HG03432 (cell line): ENCODE data around the gene HERC2.
"Not testable (repeated sequence)": the region's sequence is repeated elsewhere in the genome, so short reads cannot be mapped to it uniquely, and the experiment has no call there.

Experiments
- ATAC-seq: cut with Tn5 transposase; IDR thresholded peaks from one replicate; pipeline ENCODE4 v1.9.1; 2021; ENCODE audit warnings: mild to moderate bottlenecking, moderate library complexity; ENCODE audit not compliant: unreplicated experiment

HERC2 gene

DNA sequence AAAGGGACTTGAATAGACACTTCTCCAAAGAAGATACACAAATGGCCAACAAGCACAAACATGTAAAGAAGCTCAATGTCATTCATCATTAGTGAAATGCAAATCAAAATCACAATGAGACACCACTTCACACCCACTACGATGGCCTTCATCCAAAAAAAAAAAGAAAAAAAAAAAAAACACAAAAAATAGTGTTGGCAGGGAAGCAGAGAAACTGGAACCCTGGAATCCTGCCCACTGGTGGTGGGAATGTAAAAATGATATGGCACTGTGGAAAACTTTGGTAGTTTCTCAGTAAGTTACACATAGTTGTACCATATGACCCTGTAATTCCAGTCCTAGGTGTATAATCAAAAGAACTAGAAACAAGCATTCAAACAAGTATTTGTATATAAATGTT is 94.7 kb downstream of the HERC2 start:
- not testable (repeated sequence) for ATAC-seq

DNA sequence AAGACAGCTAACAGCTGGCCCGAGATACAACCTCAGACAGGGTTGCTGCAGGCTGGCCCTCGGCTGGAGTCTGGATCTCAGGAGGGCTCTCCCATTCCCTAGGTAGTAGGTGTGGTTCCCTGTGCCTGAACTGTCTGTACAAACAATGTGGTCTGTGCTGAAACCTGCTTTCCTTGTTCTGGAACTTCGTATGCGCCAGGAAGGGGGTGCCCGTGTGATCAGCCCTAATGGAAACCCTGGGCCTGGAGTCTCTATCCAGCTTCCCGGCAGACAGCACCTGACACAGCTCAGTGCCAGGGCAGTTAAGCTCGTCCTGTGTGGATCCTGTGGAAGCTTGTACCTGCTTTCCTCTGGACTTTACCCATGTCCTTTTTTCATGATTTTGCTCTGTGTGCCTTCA is 99.4 kb downstream of the HERC2 start:
- not testable (repeated sequence) for ATAC-seq

DNA sequence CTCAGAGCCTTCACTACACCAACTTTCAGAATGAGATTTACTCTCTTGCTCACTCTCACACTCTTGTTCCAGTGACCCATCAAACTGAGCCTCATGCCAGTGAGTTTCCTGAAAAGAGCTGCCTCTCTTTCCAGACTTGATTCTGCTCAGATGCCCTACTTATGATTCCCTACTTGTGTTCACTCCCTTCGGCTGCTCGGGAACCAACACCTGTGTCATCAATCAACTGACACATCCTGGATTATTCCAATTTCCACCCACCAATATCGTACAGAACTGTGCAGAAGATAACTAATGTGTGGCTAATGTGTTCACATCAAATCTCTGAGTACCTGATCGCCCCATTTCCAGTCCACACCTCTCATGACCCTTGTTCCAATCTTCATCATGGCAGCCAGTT is 100.3 kb downstream of the HERC2 start:
- not testable (repeated sequence) for ATAC-seq

DNA sequence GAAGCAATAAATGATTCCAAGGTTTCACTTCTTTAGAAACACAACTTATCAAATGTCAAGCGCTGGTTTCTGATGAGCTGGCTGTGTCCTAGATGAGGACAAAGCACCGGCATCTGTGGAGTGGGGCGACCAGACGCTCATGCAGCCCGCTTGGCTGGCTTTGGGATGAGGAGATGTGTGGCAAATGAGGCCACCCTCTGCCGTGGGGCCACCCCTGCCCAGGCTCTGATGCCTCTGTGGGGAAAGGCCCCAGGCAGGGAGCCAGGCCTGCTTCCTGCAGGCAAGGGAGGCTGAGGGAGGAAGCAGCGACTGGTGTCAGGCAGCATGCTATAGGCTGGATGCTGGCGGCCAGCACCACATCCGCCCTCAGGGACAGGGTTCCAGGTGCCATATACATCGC is 102.9 kb downstream of the HERC2 start:
- ATAC-seq: no peak

DNA sequence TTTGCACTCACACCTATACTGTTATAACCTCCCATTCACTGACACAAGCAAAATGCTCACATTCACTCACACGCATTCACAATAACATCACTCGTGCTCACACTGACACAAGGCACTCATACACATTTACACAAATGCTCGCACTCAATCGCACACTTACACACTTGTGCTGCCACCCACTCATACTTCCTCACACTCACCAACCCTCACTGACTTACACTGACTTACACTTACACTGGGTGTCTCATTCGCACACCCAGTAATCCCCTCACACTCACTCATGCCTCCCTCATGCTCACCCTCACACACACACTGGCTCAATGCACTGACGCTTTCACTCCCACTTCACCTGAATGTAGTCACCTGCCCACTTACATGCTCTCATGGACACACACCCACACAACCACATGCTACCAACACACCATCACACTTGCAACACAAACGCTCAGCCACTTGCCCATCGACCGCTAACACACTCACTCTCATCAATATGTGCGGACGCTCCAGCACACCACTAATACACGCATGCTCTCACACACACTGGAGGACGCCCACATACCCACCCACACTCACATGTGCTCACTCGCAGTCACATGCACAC is 104.9 kb downstream of the HERC2 start:
- ATAC-seq: not testable (repeated sequence)

DNA sequence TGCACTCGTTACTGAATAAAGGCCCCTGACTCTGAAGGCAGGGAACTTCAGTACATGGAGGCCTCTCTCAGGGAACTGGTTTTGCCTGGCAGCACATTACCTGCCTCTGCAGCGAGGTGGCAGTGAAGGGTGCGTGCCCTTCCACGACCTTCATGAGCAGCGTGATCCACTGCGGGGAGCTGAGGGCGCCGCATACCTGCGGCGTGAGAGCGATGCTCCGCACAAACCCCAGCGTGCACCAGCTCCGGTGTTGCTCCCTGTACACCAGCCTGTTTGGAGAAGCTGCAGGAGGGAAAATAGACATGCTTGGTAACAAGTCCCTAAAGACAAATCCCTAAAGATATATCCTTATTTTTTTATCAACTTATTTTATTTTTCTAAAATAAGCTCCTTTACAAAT is 106.5 kb downstream of the HERC2 start:
- ATAC-seq: not testable (repeated sequence)

DNA sequence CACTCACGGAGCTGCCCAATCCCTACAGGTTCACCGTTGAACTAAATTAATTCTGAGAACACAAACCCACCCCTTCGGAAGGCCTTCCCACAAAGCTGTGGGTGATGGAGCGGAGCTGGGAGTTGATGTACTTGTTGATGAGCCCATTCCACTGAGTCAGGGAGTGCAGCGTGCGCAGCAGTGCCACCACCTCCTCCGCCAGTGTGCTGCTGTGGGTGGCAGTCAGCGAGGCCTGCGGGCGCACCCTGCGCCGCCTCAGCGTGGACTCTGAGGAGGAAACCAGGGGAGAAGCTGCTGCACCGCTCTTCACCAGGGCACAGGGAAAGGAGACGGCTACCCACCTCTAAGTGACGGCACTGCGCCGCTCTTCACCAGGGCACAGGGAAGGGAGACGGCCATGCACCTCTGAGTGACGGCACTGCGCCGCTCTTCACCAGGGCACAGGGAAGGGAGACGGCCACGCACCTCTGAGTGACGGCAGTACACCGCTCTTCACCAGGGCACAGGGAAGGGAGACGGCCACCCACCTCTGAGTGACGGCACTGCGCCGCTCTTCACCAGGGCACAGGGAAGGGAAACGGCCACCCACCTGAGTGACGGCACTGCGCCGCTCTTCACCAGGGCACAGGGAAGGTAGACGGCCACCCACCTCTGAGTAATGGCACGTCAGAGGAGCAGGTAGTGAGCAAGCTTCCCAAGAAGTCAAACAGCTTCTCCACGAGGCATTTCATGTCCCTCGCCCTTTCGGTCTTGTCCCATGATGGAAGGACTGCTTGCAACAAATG is 107.8 kb downstream of the HERC2 start:
- not testable (repeated sequence) for ATAC-seq

DNA sequence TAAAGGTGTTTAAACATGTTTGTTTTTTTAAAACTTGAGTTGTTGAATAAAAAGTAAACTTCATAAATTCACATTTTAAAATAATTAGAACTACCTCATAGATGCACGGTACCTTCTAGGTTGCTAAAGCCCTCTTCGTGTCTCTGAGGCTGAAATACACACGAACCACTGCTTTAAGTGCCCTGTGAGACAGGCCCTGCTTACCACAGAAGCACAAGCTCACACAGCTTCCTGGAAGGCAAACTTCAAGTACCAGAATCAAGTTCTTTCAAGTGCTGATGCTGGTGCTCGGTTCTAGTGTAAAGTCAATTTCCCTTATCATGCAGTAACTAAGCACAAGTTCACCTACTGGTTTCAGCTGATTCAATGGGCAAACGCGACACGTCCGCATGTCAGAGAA is 108.6 kb downstream of the HERC2 start:
- not testable (repeated sequence) for ATAC-seq

DNA sequence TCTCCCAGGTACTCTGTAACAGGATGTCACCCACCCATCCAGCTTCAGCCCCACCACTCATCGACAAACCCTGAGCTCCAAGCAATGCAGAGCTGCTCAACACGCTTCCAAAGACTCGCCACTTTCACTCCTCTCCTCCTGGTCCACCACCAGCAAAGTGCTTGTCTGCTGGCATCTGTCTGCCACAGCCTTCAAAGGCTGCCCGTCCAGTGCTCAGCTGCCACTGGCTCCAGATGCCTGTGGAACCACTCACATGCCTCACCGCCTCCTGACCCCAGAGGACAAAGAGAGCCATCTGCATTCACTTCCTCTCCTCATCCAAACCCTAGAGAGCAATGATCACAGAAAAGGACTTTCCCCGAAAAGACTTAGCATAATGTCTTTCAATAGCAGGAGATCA is 113.4 kb downstream of the HERC2 start:
- no peak for ATAC-seq

DNA sequence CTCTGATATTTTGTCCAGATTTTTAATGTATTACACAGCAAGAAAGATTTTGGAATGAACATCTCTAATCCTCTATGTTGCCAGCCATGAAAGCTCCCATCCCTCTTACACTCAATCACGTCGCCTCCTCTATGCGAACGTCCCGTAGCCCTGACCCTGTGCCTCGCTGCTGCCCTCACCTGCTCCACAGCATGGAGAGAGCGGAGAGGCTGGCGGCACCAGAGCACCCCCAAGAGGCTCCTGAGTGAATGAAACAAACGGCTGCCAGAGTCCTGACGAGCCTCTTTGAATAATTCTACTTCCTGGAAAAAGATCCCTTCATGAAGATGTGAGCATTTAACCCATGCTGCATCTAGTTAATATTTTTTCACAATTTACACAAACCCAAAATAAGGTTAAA is 116.3 kb downstream of the HERC2 start:
- not testable (repeated sequence) for ATAC-seq

DNA sequence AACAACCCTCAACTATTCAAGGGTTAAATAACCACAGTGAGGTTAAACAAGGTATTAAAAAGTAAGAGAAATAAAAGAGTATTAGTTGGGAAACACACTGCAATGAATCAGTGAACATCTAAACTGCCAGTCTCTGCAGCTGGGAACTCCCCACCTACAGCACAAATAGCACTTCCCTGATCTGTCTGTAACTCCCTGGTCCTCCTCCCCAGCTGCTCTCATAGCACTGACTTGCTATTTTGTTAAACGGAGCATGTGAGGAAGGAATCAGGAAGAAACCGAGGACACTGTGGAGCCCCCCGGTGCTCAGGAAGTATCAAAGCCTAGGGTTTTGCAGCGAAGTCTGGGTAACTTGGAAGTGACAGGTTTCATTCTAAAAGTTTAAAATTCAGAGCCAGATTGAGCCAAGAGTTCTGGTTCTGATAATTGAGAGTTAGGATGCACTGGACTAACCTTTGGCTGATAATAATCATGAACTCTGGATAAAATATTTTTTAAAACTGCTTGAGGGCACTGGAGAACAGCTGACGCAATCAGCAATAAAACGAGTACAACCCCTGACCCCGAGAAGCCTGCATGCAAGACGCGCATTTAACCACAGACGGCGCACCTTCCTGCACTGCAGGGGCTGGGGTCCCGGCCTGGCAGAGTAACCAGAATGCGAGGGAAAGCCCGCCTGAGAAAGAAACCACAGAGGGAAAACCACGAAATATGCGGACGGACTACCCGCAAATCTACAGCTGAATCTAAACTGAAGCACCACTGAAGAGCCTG is 118.7 kb downstream of the HERC2 start:
- peak; percentile 50 for ATAC-seq

DNA sequence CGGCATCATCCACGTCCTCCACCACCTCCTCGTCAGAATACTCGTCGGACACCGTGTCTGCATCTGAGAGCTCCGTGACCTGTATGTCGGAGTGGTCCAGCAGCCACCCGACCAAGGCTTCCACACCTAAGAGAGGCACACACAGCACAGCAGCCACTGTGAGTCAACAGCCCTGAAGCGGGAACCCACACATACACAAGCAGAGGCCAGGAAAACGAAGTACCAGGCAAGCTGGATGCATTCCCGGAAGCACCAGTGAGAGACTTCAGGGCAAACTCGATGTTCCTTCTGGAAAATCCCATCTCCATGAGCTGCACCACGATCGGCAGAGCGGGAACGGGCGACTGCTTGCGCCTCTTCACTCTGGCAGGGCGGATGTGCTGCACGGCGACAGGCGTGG is 119.9 kb downstream of the HERC2 start:
- not testable (repeated sequence) for ATAC-seq

DNA sequence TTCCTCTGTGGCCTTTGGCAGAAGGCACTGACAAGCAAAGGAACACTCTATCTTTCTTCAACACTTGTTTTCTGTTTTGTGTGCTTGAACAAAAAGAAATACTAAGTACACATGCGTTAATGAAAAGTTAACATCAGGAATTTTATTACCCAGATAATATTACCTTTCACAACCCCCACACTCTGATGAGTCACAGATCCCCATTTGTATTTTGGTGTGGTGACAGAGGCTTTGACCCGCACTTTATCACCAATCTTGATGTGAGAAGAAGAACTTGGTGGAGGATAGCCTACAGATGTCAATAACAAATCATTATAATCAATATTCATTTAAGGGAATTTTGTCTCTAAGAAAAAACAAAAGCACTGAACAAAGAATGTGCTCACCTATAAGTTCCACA is 123.8 kb downstream of the HERC2 start:
- ATAC-seq: not testable (repeated sequence)

DNA sequence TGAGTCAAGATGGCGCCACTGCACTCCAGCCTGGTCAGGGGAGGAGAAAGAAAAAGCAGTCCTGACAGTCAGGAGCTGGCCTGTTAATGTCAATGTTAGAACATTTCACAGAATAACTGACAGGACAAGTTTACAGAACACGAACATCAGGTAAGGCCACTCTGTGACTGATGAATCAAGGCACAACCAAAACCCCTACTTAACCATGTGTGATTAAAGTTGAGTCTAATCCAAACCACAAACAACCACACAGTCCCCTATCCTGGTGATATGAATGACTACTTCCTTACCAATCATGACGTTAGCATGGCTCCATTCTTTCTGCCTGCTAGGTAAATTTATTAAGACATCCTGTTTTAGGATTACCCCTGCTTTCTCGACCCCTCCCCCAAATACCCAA is 124.3 kb downstream of the HERC2 start:
- not testable (repeated sequence) for ATAC-seq

DNA sequence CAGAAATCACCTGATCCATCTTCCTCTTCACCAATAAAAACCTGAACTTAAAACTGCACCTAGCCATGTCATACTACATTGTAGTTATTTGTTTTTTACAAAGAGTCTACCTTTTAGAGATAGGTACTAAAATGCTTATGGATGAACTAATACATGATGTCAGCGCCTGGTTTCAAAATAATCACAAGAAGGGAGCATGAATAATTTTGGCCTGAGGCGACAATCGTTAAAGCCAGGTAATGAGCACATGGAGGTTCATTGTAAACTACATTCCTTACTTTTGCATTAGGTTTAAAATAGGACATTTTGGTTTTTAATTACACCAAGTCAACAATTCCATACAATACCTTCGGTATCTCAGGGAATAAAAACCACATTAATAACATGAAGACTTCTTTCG is 125.4 kb downstream of the HERC2 start:
- ATAC-seq: not testable (repeated sequence)

DNA sequence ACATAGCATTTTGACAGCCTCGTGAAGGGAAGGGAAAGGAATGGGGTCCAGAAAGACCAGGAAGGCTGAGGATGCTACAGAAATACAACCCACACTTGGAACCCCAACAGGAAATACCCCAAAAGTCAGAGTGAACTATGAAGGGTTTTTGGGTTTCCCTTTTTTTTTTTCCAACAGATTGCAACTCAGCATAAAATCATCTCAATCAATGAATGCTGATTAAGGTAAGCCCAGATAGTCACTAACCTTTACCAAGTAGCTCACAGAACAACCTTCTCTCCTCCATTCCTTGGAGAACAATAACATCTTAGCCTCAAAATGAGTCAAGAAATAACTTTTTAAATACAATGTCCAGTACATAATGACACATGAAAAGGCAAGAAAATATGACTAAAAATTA is 129.2 kb downstream of the HERC2 start:
- ATAC-seq: no peak

DNA sequence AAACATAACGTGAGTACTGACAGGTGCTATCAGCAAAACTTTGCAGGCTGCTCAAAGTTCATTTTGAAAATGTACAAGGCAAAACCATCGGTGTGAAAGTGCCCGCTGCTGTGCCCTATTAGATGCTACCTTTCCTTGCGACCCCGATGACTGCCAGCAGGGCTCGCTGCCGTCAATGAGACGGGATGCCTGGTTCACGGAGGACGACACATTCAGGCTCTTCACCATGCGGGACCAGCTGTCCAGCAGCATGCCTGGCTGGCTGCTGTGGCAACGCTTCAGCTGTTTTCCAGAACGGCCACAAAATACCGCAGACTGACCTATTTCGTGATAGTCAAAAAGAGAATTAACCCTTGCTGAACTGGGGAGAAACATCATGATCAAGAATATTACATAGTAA is 130.1 kb downstream of the HERC2 start:
- no peak for ATAC-seq

DNA sequence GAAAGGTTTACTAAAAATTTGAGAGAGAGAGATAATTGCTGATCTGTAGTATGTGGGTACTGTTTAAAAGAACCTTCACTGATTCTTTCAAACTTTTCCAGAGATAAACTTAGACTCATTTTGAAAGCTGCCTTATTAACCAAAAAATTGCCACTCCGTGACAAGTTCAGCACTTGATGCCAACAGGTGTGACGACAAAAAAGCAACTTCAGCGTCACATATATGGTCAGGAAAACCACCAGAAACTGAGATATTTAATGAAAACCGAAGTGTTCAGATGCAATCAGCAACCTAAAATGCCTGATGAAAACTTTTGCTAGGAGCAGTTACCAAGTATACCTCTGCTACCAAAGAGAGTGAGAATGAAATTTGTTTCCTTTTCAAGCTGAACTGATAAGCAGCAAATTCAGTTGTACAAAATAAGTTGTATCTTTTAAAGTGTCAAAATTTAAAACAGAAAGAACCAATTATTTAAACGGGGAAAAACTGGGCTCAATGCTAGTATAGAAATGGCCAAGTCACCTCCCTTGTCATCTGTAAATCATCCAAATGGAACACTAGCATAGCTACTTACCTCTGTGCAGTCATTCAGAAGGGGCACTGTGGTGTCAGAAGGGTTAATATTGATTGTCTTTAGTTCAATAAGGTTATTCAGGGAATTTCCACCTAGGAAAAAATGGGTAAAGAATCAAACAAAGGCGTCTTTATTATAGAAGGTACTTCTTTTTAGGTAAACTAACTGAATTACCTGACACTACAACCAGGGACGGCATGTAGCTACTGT is 131.4 kb downstream of the HERC2 start:
- ATAC-seq: no peak

DNA sequence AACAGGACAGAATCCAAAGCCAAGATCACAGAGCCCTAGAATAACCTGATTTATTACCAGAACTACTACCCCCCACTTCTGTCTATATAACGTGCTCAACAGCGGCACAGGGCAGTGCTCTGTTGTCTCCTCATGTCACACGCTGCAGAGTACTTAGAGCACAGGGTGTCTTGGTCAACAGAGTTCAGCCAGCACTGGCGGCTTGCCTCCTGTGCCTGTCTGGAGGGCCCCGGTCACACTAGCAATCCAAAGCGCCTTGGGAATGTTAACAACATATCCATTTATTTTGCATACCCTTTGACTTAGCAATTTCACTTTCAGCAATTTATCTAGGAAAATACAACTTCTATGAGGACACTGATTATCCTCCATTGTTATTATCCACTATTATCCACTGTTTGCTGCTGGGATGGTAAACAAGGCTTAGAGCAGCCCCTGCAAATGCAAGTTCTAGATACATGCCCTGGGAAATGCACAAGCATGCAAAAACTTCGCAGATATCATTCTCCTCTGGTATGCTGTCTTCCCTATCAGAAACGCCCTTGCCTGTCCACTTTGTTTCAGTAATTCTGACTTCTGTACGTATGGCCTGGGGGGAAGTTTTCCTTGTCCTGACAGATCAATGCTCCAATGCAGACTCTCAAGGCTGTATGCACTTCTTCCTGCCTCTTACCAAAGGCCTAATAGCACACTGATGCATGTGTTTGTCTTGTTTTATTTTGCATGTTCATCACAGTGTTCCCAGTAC is 136.7 kb downstream of the HERC2 start:
- ATAC-seq: no peak

DNA sequence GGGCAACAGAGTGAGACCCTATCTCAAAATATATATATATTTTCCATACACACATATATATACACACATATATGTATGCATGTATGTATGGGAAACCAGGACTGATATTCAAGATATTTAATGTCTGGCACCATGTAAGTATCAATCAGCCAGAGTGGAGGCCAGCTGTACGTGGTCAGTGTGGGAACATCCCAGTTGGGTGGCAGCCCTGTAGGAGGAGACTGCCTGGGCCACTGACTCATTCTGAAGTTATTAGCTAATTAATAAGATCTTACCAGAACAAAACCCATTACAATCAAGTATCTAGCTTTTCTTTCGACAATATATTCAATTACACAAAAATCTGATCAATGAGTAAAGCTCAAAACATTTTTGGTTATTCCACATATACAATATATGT is 137.8 kb downstream of the HERC2 start:
- no peak for ATAC-seq
